Hepatocyte (in vitro differentiated cells): Measurements from ENCODE around the gene COL13A1.

Experiments used
- EZH2 ChIP-seq: fragments of 200-600 bp; sonication (generic); IDR thresholded peaks from 2 replicates; pipeline ENCODE4 v1.6.1; 2016; ENCODE audit warnings: antibody characterized with exemption, mild to moderate bottlenecking, borderline replicate concordance
- EZH2phosphoT487 ChIP-seq: fragments of 200-600 bp; sonication (generic); IDR thresholded peaks from one replicate; pipeline ENCODE4 v1.6.1; 2018; ENCODE audit warnings: antibody characterized with exemption, mild to moderate bottlenecking, low read depth, moderate library complexity; ENCODE audit not compliant: unreplicated experiment, severe bottlenecking
- TF ChIP-seq, protein P1 (sequence below): fragments of 200-600 bp; sonication (generic); IDR thresholded peaks from 2 replicates; pipeline ENCODE4 v1.5.1; 2016; ENCODE audit warnings: antibody characterized with exemption, mild to moderate bottlenecking; ENCODE audit not compliant: poor library complexity

DNA sequence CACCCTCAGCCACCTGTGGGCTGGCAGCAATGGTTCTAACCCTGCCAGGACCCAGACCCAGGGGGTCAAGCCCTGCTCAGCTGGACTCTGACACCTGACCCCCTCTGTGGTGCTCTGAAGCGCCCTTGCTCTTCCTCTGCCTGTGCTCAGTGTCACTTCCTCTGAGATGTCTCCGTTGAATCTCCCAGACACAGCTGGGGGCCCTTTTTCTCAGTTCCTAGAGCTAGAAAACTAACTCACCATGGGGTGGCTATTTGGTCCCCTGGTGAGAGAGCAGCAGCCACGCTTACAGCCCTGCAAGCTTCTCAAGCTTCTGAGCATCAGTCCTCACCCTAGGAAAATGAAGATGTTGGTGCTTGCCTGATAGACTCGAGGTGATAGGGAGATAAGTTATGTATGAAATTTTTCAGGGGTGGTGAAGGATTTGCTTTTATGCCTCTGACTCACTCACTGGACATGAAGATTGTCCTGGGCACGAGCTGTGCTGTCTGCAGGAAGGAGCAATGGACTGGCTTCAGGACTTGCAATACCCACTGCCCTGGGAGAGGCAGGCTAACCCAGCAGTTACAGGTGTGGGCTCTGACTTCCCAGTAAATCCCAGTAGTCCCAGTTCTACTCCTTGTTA is 29.6 kb downstream of the COL13A1 start:
- TF ChIP-seq, protein P1, sequence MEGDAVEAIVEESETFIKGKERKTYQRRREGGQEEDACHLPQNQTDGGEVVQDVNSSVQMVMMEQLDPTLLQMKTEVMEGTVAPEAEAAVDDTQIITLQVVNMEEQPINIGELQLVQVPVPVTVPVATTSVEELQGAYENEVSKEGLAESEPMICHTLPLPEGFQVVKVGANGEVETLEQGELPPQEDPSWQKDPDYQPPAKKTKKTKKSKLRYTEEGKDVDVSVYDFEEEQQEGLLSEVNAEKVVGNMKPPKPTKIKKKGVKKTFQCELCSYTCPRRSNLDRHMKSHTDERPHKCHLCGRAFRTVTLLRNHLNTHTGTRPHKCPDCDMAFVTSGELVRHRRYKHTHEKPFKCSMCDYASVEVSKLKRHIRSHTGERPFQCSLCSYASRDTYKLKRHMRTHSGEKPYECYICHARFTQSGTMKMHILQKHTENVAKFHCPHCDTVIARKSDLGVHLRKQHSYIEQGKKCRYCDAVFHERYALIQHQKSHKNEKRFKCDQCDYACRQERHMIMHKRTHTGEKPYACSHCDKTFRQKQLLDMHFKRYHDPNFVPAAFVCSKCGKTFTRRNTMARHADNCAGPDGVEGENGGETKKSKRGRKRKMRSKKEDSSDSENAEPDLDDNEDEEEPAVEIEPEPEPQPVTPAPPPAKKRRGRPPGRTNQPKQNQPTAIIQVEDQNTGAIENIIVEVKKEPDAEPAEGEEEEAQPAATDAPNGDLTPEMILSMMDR: no peak
- TF ChIP-seq EZH2phosphoT487: no peak
- TF ChIP-seq EZH2: no peak
